ENCODE data around the gene TMEM229A.
"Not testable (repeated sequence)": the region's sequence is repeated elsewhere in the genome, so short reads cannot be mapped to it uniquely, and the experiment has no call there.

The TMEM229A gene

DNA sequence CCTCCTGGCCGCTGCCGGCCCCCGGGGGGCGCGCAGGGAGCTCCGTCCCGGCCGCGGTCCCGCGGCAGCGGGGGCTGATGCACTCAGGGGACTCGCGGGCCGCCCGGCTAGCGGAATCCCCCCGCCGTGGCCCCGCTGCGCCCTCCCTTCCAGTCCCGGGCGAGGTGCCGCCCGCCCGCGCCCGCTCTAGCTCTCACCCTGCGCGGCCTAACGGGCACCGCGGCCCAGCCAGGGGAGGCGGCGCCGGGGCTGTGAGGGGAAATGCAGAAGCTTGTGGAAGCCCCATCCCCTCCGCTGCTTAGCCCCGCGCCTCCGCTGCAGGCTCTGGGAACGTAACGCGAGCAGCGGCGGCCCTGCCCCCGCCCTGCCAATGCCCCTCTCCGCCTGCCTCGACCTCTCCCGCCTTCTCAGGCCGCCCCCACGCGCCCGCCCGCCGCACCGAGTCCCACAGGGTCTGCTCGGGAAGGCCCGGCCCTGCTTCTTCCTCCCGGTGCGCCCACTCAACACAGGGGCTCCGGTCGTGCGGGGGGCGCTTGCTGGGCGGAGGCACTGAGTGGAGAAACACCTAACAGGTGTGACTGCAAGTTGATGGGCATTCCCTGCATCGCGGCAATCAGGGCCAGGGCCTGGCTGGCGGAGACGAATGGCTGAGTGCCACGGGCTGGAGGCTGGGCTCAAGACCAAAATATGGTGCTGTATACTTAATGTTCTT lies 384 bp upstream of the TMEM229A start:
- no peak overlapping the region for H3K4me3 ChIP-seq (ENCODE audit: low read depth, low read length)
- peak; percentile 43 for DNase-seq (ENCODE audit: low read depth)
- TF ChIP-seq, protein P1, sequence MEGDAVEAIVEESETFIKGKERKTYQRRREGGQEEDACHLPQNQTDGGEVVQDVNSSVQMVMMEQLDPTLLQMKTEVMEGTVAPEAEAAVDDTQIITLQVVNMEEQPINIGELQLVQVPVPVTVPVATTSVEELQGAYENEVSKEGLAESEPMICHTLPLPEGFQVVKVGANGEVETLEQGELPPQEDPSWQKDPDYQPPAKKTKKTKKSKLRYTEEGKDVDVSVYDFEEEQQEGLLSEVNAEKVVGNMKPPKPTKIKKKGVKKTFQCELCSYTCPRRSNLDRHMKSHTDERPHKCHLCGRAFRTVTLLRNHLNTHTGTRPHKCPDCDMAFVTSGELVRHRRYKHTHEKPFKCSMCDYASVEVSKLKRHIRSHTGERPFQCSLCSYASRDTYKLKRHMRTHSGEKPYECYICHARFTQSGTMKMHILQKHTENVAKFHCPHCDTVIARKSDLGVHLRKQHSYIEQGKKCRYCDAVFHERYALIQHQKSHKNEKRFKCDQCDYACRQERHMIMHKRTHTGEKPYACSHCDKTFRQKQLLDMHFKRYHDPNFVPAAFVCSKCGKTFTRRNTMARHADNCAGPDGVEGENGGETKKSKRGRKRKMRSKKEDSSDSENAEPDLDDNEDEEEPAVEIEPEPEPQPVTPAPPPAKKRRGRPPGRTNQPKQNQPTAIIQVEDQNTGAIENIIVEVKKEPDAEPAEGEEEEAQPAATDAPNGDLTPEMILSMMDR (IDR thresholded peaks at IDR 0.05; ENCODE audit: control insufficient read depth, extremely low read depth, insufficient read depth), result no peak

DNA sequence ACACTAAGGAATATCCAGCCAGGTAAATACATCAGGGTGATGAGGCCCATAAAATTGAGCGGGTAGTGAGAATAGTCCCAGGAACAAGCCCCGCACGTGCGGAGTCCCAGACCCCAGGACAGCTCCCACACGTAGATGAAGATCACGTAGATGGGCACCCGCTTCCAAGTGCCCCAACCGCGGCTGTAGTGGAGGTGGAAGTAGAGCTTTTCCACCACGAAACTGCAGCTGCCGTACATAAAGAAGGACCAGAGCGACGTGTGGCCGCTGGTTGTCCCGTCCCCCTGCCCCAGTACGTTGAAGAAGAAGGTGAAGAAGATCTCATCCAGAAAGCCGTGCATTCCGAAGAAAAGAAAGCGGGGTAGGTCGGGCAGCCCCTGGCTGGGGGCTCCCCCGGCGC lies 948 bp downstream of the TMEM229A start:
- DNase-seq (ENCODE audit: low read depth), result no peak
- H3K4me3 ChIP-seq (ENCODE audit: low read depth, low read length), result no peak overlapping the region
- TF ChIP-seq, protein P1 (IDR thresholded peaks at IDR 0.05; ENCODE audit: control insufficient read depth, extremely low read depth, insufficient read depth), result no peak

DNA sequence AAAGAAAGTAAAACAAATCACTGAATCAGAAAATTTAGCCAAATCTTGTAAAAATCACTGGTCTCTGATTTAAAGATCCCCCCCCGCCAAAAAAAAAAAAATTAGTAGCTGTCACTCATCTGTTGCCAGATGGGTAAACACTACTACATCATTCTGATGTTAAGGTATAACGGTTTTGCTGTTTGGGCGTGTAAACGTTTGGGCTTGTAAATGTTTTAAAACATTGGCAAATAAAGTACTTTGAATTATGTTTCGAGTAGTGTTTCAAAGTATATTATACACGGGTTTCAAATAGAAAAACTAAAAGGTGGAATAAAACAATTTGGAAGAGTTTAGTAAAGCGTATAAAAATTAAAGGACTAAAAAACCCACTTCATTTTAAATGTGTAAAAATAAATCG lies 1.5 kb downstream of the TMEM229A start:
- TF ChIP-seq, protein P1 (IDR thresholded peaks at IDR 0.05; ENCODE audit: control insufficient read depth, extremely low read depth, insufficient read depth), result no peak
- no peak for DNase-seq (ENCODE audit: low read depth)
- H3K4me3 ChIP-seq (ENCODE audit: low read depth, low read length), result no peak overlapping the region

DNA sequence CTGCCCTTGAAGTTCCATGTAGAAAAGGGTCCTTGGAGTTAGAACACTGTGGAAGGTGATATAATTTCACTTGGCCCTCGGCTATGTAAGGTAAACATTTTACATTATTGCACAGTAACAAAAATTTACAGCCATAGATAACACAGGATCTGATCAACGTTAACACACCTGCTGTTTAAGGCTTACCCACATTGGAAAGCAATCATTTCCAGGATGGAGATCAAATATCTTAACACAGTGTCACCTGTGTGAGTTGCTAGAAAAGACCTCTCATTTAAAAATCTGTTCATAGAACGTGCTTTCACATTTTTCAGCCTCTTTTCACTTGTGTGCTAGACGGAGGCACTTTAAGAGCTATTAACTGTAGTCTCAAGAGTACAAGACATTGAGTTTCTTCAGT lies 1.9 kb downstream of the TMEM229A start:
- no peak for DNase-seq (ENCODE audit: low read depth)
- no peak overlapping the region for H3K4me3 ChIP-seq (ENCODE audit: low read depth, low read length)
- TF ChIP-seq, protein P1 (IDR thresholded peaks at IDR 0.05; ENCODE audit: control insufficient read depth, extremely low read depth, insufficient read depth), result no peak

DNA sequence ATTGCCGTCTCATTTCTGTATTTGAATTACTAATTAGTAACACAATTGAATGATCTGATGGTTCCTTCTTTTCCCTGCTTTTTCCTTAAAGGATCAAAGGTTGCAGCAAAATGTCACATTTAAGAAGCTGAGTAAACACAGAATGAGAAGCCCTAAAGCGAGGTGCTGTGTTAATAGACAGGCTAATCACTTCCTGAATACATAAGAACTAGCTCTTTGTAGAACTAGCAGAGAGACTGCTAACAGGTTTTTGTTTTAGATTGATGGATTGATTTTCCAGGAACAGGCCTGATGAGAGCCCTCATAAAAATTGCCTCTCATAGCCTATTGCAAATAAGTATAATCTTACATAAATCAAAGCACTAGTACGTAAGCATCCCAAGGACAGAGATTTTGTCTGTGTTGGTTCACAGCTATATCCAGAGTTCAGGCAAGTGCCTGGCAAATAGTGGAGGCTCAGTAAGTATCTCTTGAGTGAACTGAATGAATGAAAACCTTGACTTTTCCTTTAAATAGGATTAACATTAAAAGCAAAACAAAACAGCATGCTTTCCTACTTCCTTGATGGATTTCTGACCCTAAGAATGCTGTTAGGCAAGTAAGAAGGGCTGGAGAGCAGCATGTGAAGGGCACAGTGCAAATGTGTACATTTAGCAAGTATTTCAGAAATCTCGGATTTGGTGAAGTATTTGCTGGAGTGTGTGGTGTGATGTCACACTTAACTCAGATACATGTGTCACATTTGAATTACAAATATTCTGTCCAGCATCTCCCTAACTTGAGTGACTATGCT lies 3.3 kb downstream of the TMEM229A start:
- H3K4me3 ChIP-seq (ENCODE audit: low read depth, low read length), result no peak overlapping the region
- TF ChIP-seq, protein P1 (IDR thresholded peaks at IDR 0.05; ENCODE audit: control insufficient read depth, extremely low read depth, insufficient read depth), result no peak
- DNase-seq (ENCODE audit: low read depth), result no peak

DNA sequence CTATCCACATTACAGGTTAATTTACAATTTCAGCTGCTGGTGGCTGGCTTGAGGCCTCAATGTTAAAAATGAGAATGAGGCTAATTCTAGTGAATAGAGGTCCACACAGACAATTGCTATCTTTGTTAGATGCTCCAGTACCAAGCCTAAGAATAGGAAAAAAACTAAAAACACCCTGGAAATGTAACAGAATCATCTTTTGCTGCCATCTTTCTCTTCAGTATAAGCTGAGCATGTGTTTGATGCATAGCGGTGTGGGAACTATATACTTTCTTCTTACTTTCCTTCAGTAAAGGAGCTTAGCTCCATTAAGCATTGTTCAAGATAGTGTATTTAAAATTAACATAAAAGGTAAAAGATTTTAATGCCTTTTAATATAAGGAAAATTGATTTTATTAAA lies 5.6 kb downstream of the TMEM229A start:
- TF ChIP-seq, protein P1 (IDR thresholded peaks at IDR 0.05; ENCODE audit: control insufficient read depth, extremely low read depth, insufficient read depth), result no peak
- no peak overlapping the region for H3K4me3 ChIP-seq (ENCODE audit: low read depth, low read length)
- DNase-seq (ENCODE audit: low read depth), result no peak

DNA sequence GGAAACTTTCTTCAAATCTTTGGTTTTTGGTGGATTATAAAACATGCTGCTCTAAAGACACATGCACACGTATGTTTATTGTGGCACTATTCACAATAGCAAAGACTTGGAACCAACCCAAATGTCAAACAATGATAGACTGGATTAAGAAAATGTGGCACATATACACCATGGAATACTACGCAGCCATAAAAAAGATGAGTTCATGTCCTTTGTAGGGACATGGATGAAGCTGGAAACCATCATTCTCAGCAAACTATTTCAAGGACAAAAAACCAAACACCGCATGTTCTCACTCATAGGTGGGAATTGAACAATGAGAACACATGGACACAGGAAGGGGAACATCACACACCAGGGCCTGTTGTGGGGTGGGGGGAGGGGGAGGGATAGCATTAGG lies 8.5 kb downstream of the TMEM229A start:
- not testable (repeated sequence) for H3K4me3 ChIP-seq (ENCODE audit: low read depth, low read length); DNase-seq (ENCODE audit: low read depth)
